ENCODE measurements around the gene MEGF11. TPM values are rescaled to one million over a fixed set of nuclear protein-coding genes. Genes with fewer than 3 reads are reported as not detected.

MEGF11 gene
- polyA plus RNA-seq, 3 donors: not detected

GRCh38 chr15:65969865-65970816 lies 283.4 kb downstream of the MEGF11 start:
- Mint-ChIP-seq H3K27ac (no peak overlapping the region), H3K4me3 (no peak overlapping the region), H3K4me1 (no peaks in the 10 kb centered on the region), H3K36me3 (no peaks in the 10 kb centered on the region), H3K27me3 (ENCODE audit: low read depth in 3 of 3) (peaks cover 15 to 29% (median 24%) of the 10 kb centered on the region in 3 donors), H3K9me3 (no peaks in the 10 kb centered on the region)
- H3K36me3 ChIP-seq (replicated peaks in 1 of 2; ENCODE audit: control insufficient read depth in 1 of 2, insufficient read depth in 2 of 2, low read length in 2 of 2): no peaks in the 10 kb centered on the region
- no peak overlapping the region for H3K9ac ChIP-seq (ENCODE audit: insufficient read depth, low read length, poor library complexity, severe bottlenecking)
- H2AFZ ChIP-seq (ENCODE audit: insufficient read depth, low read depth, low read length, poor library complexity, severe bottlenecking): no peak overlapping the region
- no peaks in the 10 kb centered on the region for H4K20me1 ChIP-seq (ENCODE audit: insufficient read depth, low read length)
- no peaks in the 10 kb centered on the region for H3K4me1 ChIP-seq (ENCODE audit: control insufficient read depth in 1 of 2, insufficient read depth in 2 of 2, low read length in 2 of 2)
- 100% methylated on average over 3 of the region's 7 CpGs for WGBS (ENCODE audit: insufficient coverage)
- intact Hi-C loops (cut with micrococcal nuclease): loop anchor here in 1 of 2 donors (10.0 kb wide), 1 partner anchor 75 kb away; no protein-coding TSS in a partner anchor
- no peak for TF ChIP-seq CTCF (IDR thresholded peaks at IDR 0.05)
- no peak overlapping the region for H3K27ac ChIP-seq (ENCODE audit: low read depth in 1 of 2, low read length in 2 of 2)
- no peak overlapping the region for H3K4me2 ChIP-seq (replicated peaks; ENCODE audit: extremely low read depth, low read length, poor library complexity, severe bottlenecking)
- peaks cover 0 to 8% of the 10 kb centered on the region in 2 donors for H3K27me3 ChIP-seq (ENCODE audit: control insufficient read depth in 2 of 2, insufficient read depth in 2 of 2, low read length in 2 of 2)
- H3K4me3 ChIP-seq (replicated peaks in 1 of 3; ENCODE audit: low read depth in 2 of 3, low read length in 3 of 3): no peak overlapping the region
- DNase-seq: no peak
- no peaks in the 10 kb centered on the region for H3K79me2 ChIP-seq (ENCODE audit: insufficient read depth, low read length)
- no peaks in the 10 kb centered on the region for H3K9me3 ChIP-seq (replicated peaks in 1 of 2; ENCODE audit: control insufficient read depth in 1 of 2, insufficient read depth in 1 of 2, low read length in 2 of 2)

GRCh38 chr15:65968511-65968910 lies 285.0 kb downstream of the MEGF11 start:
- Mint-ChIP-seq H3K27me3 (ENCODE audit: low read depth in 3 of 3) (peaks cover 12 to 30% (median 20%) of the 10 kb centered on the region in 3 donors), H3K36me3 (no peaks in the 10 kb centered on the region)
- H3K4me1 ChIP-seq (ENCODE audit: control insufficient read depth in 1 of 2, insufficient read depth in 2 of 2, low read length in 2 of 2): no peaks in the 10 kb centered on the region

More at GRCh38 chr15:65968511-65968910, 285.0 kb downstream of the MEGF11 start:
- H3K4me3 Mint-ChIP-seq: no peak overlapping the region
- Histone ChIP-seq H3K27ac (ENCODE audit: low read depth in 1 of 2, low read length in 2 of 2) (no peak overlapping the region), H3K4me2 (replicated peaks; ENCODE audit: extremely low read depth, low read length, poor library complexity, severe bottlenecking) (no peak overlapping the region), H3K9ac (ENCODE audit: insufficient read depth, low read length, poor library complexity, severe bottlenecking) (no peak overlapping the region), H3K36me3 (replicated peaks in 1 of 2; ENCODE audit: control insufficient read depth in 1 of 2, insufficient read depth in 2 of 2, low read length in 2 of 2) (no peaks in the 10 kb centered on the region), H3K27me3 (ENCODE audit: control insufficient read depth in 2 of 2, insufficient read depth in 2 of 2, low read length in 2 of 2) (peaks cover 0 to 8% of the 10 kb centered on the region in 2 donors), H3K9me3 (replicated peaks in 1 of 2; ENCODE audit: control insufficient read depth in 1 of 2, insufficient read depth in 1 of 2, low read length in 2 of 2) (no peaks in the 10 kb centered on the region), H3K79me2 (ENCODE audit: insufficient read depth, low read length) (no peaks in the 10 kb centered on the region), H3K4me3 (replicated peaks in 1 of 3; ENCODE audit: low read depth in 2 of 3, low read length in 3 of 3) (no peak overlapping the region), H2AFZ (ENCODE audit: insufficient read depth, low read depth, low read length, poor library complexity, severe bottlenecking) (no peak overlapping the region), H4K20me1 (ENCODE audit: insufficient read depth, low read length) (no peaks in the 10 kb centered on the region)
- WGBS (ENCODE audit: insufficient coverage): 95% methylated on average over 2 of the region's 5 CpGs
- H3K9me3 Mint-ChIP-seq: peaks cover 0 to 2% (median 0%) of the 10 kb centered on the region in 7 donors
- no peak for TF ChIP-seq CTCF (IDR thresholded peaks at IDR 0.05)
- DNase-seq: no peak
- no peak overlapping the region for H3K27ac Mint-ChIP-seq
- H3K4me1 Mint-ChIP-seq: no peaks in the 10 kb centered on the region
- intact Hi-C loops (cut with micrococcal nuclease): no loop called here
